H9 (cell line): Measurements from ENCODE around the gene LAMC3. TPM values are rescaled to one million over a fixed set of nuclear protein-coding genes. Genes with fewer than 3 reads are reported as not detected.

Experiments used
- DNase-seq: peaks from one replicate; pipeline ENCODE4 v3.0.0-alpha.2; 2017
- H2AFZ ChIP-seq: one replicate; pipeline ENCODE4 v1.6.1; 2013; ENCODE audit warnings: mild to moderate bottlenecking, low read length, control low read depth, moderate library complexity
- H2AK5ac ChIP-seq: 2 replicates; pipeline ENCODE4 v1.6.1; 2013; ENCODE audit warnings: low read length, control low read depth, mixed read lengths; ENCODE audit not compliant: insufficient read length
- H2BK120ac ChIP-seq: one replicate; pipeline ENCODE4 v1.6.1; 2013; ENCODE audit warnings: low read depth, mild to moderate bottlenecking, low read length, control low read depth, inconsistent platforms; ENCODE audit not compliant: poor library complexity, severe bottlenecking
- H2BK12ac ChIP-seq: 2 replicates; pipeline ENCODE4 v1.6.1; 2013; ENCODE audit warnings: low read length, control low read depth, mixed read lengths, low read depth; ENCODE audit not compliant: insufficient read length
- H2BK15ac ChIP-seq: 2 replicates; pipeline ENCODE4 v1.6.1; 2013; ENCODE audit warnings: low read depth, low read length, control low read depth
- H2BK20ac ChIP-seq: one replicate; pipeline ENCODE4 v1.6.1; 2013; ENCODE audit warnings: low read depth, mild to moderate bottlenecking, low read length, control low read depth, inconsistent platforms; ENCODE audit not compliant: poor library complexity, severe bottlenecking
- H2BK5ac ChIP-seq: 2 replicates; pipeline ENCODE4 v1.6.1; 2013; ENCODE audit warnings: low read length, control low read depth, mixed read lengths; ENCODE audit not compliant: insufficient read length
- H3K14ac ChIP-seq: 2 replicates; pipeline ENCODE4 v1.6.1; 2013; ENCODE audit warnings: low read length, control low read depth; ENCODE audit not compliant: insufficient read depth
- H3K18ac ChIP-seq: 2 replicates; pipeline ENCODE4 v1.6.1; 2013; ENCODE audit warnings: low read depth, mild to moderate bottlenecking, mixed read lengths, low read length, control low read depth; ENCODE audit not compliant: insufficient read length
- H3K23ac ChIP-seq: 2 replicates; pipeline ENCODE4 v1.6.1; 2013; ENCODE audit warnings: low read length, control low read depth, mixed read lengths, low read depth; ENCODE audit not compliant: insufficient read length
- H3K23me2 ChIP-seq: 2 replicates; pipeline ENCODE4 v1.6.1; 2013; ENCODE audit warnings: low read depth, mild to moderate bottlenecking, mixed read lengths, low read length, control low read depth; ENCODE audit not compliant: insufficient read length, poor library complexity, severe bottlenecking
- H3K27ac ChIP-seq: 2 replicates; pipeline ENCODE4 v1.5.1; 2013; ENCODE audit warnings: low read length, control low read depth, mixed read lengths, low read depth; ENCODE audit not compliant: insufficient read length
- H3K27me3 ChIP-seq: 2 replicates; pipeline ENCODE4 v1.6.1; 2013; ENCODE audit warnings: low read length, control low read depth, inconsistent platforms; ENCODE audit not compliant: insufficient read depth
- H3K4ac ChIP-seq: 2 replicates; pipeline ENCODE4 v1.6.1; 2013; ENCODE audit warnings: low read depth, mild to moderate bottlenecking, control low read depth, inconsistent platforms, low read length, moderate library complexity
- H3K4me1 ChIP-seq: 2 replicates; pipeline ENCODE4 v1.6.1; 2013; ENCODE audit warnings: low read length, control low read depth, inconsistent platforms; ENCODE audit not compliant: insufficient read depth
- H3K4me2 ChIP-seq: 2 replicates; pipeline ENCODE4 v1.6.1; 2013; ENCODE audit warnings: low read length, control low read depth, mixed read lengths; ENCODE audit not compliant: insufficient read length, insufficient read depth
- H3K56ac ChIP-seq: 2 replicates; pipeline ENCODE4 v1.6.1; 2013; ENCODE audit warnings: low read depth, mild to moderate bottlenecking, mixed read lengths, low read length, control low read depth; ENCODE audit not compliant: insufficient read length
- H3K79me1 ChIP-seq: 2 replicates; pipeline ENCODE4 v1.6.1; 2013; ENCODE audit warnings: low read depth, mild to moderate bottlenecking, moderate library complexity, low read length, control low read depth, inconsistent platforms; ENCODE audit not compliant: insufficient read depth, poor library complexity, severe bottlenecking
- H3K79me2 ChIP-seq: 2 replicates; pipeline ENCODE4 v1.6.1; 2013; ENCODE audit warnings: low read length, control low read depth, inconsistent platforms; ENCODE audit not compliant: insufficient read depth
- H3K9ac ChIP-seq: 2 replicates; pipeline ENCODE4 v1.6.1; 2013; ENCODE audit warnings: low read length, control low read depth, mixed read lengths; ENCODE audit not compliant: insufficient read length; ENCODE audit errors: extremely low read depth
- H3K9me3 ChIP-seq: one replicate; pipeline ENCODE4 v1.6.1; 2013; ENCODE audit warnings: low read depth, low read length, inconsistent platforms; ENCODE audit not compliant: control insufficient read depth
- H3T11ph ChIP-seq: one replicate; pipeline ENCODE4 v1.6.1; 2013; ENCODE audit warnings: mild to moderate bottlenecking, low read length, control low read depth, inconsistent platforms
- H4K20me1 ChIP-seq: one replicate; pipeline ENCODE4 v1.6.1; 2013; ENCODE audit not compliant: control insufficient read depth, insufficient read length, insufficient read depth
- H4K5ac ChIP-seq: 2 replicates; pipeline ENCODE4 v1.6.1; 2013; ENCODE audit warnings: low read depth, mild to moderate bottlenecking, mixed read lengths, low read length, control low read depth; ENCODE audit not compliant: insufficient read length
- H4K8ac ChIP-seq: replicated peaks from 2 replicates; pipeline ENCODE4 v1.6.1; 2013; ENCODE audit warnings: low read length, control low read depth, mixed read lengths, low read depth; ENCODE audit not compliant: insufficient read length
- H4K91ac ChIP-seq: 2 replicates; pipeline ENCODE4 v1.6.1; 2013; ENCODE audit warnings: low read depth, mild to moderate bottlenecking, moderate library complexity, mixed read lengths, low read length, control low read depth; ENCODE audit not compliant: insufficient read length
- H3K27ac Mint-ChIP-seq, 3 experiments: 2 replicates in 2 of 3; 3 replicates in 1 of 3; pipeline ENCODE4 v1.8.0; 2020 to 2021; ENCODE audit warnings: mixed read lengths in 3 of 3, mild to moderate bottlenecking in 1 of 3, moderate library complexity in 1 of 3
- H3K27me3 Mint-ChIP-seq: 2 replicates; pipeline ENCODE4 v1.8.0; 2021; ENCODE audit warnings: low read depth, mild to moderate bottlenecking, moderate library complexity, mixed read lengths
- H3K36me3 Mint-ChIP-seq, 3 experiments: 2 replicates in 2 of 3; 3 replicates in 1 of 3; pipeline ENCODE4 v1.8.0; 2020 to 2021; ENCODE audit warnings: low read depth in 3 of 3, mixed read lengths in 3 of 3; ENCODE audit not compliant: insufficient read depth in 1 of 3
- H3K4me1 Mint-ChIP-seq, 2 experiments: 2 replicates each; pipeline ENCODE4 v1.8.0; 2020; ENCODE audit warnings: mixed read lengths in 2 of 2
- H3K4me3 Mint-ChIP-seq, 2 experiments: 2 replicates in 1 of 2; 3 replicates in 1 of 2; pipeline ENCODE4 v1.8.0; 2020 to 2021; ENCODE audit warnings: mild to moderate bottlenecking in 2 of 2, mixed read lengths in 2 of 2, moderate library complexity in 1 of 2
- H3K9me3 Mint-ChIP-seq, 2 experiments: 2 replicates in 1 of 2; 3 replicates in 1 of 2; pipeline ENCODE4 v1.8.0; 2020; ENCODE audit warnings: mild to moderate bottlenecking in 2 of 2, mixed read lengths in 2 of 2, moderate library complexity in 1 of 2
- CTCF ChIP-seq: fragments of 200-600 bp; sonication (generic); conservative IDR thresholded peaks from 3 replicates; pipeline ENCODE4 v1.8.0; 2021; ENCODE audit warnings: antibody characterized with exemption, mild to moderate bottlenecking
- WGBS: extraction: QIAGEN DNeasy Blood & Tissue Kit; methylation state at CpG from one replicate; pipeline ENCODE4 v1.1.7; 2013; ENCODE audit warnings: missing lambda C conversion rate, low lambda C conversion rate, mixed read lengths; ENCODE audit not compliant: insufficient read length; ENCODE audit errors: extremely low coverage; 5-methylcytosine and 5-hydroxymethylcytosine counted together
- total RNA-seq: library from RNA; stranded (reverse); gene quantifications from 2 replicates; pipeline ENCODE4 v1.2.1, GENCODE V29; 2021

LAMC3 gene
- total RNA-seq, 1 experiment from 2014 or later, result 21.7 TPM

GRCh38 chr9:131030239-131031004 is 21.4 kb downstream of the LAMC3 start:
- Histone ChIP-seq H4K5ac (no peak overlapping the region), H3T11ph (no peak overlapping the region), H2AFZ (no peak overlapping the region), H3K23ac (no peak overlapping the region), H3K14ac (no peak overlapping the region; the same call in 1 of the 2 replicates), H3K27ac (no peak overlapping the region), H4K20me1 (no peaks in the 10 kb centered on the region), H3K4me1 (no peaks in the 10 kb centered on the region), H3K9me3 (no peaks in the 10 kb centered on the region), H3K23me2 (peaks cover 4% of the 10 kb centered on the region), H3K79me2 (no peaks in the 10 kb centered on the region), H3K4me2 (no peak overlapping the region), H2AK5ac (no peak overlapping the region), H4K8ac (no peak overlapping the region), H2BK120ac (no peak overlapping the region), H4K91ac (no peak overlapping the region), H3K18ac (no peak overlapping the region), H3K79me1 (no peaks in the 10 kb centered on the region), H3K27me3 (no peaks in the 10 kb centered on the region), H2BK15ac (no peak overlapping the region), H2BK5ac (no peak overlapping the region), H2BK20ac (no peak overlapping the region), H3K9ac (no peak overlapping the region), H2BK12ac (no peak overlapping the region), H3K4ac (no peak overlapping the region), H3K56ac (no peak overlapping the region)
- no peaks in the 10 kb centered on the region for H3K36me3 Mint-ChIP-seq
- H3K4me1 Mint-ChIP-seq, result peaks cover 0 to 6% of the 10 kb centered on the region in 2 experiments; a peak in 2 of 4 replicates
- no peaks in the 10 kb centered on the region; the same call in 1 of the 2 replicates for H3K27me3 Mint-ChIP-seq
- H3K4me3 Mint-ChIP-seq, result no peak overlapping the region
- no peak for DNase-seq
- no peaks in the 10 kb centered on the region for H3K9me3 Mint-ChIP-seq
- no peak for TF ChIP-seq CTCF
- H3K27ac Mint-ChIP-seq, result no peak overlapping the region; a peak in 1 of 7 replicates
- no CpG with 5 or more reads among the region's 13 CpGs for WGBS
